SJSA1 (cell line): Measurements from ENCODE around the gene IQCB1. TPM values are rescaled to one million over a fixed set of nuclear protein-coding genes. Genes with fewer than 3 reads are reported as not detected.
"Not testable (repeated sequence)": the region's sequence is repeated elsewhere in the genome, so short reads cannot be mapped to it uniquely, and the experiment has no call there.

Source experiments
- DNase-seq, 2 experiments: peaks; one replicate each; pipeline ENCODE4 v3.0.0-alpha.2; 2015 to 2020; ENCODE audit warnings: low spot score in 2 of 2, low read depth in 1 of 2
- H3K27ac ChIP-seq: fragments of 250-450 bp; sonication (Bioruptor Pico); 2 replicates; pipeline ENCODE4 v1.5.1; 2020; ENCODE audit warnings: mild to moderate bottlenecking, moderate library complexity
- H3K27me3 ChIP-seq: fragments of 250-450 bp; sonication (Bioruptor Pico); replicated peaks from 2 replicates; pipeline ENCODE4 v1.5.1; 2020; ENCODE audit warnings: mild to moderate bottlenecking, moderate library complexity
- H3K36me3 ChIP-seq: fragments of 250-450 bp; sonication (Bioruptor Pico); 2 replicates; pipeline ENCODE4 v1.5.1; 2020; ENCODE audit warnings: mild to moderate bottlenecking
- H3K4me1 ChIP-seq: fragments of 250-450 bp; sonication (Bioruptor Pico); replicated peaks from 2 replicates; pipeline ENCODE4 v1.6.1; 2021; ENCODE audit warnings: mild to moderate bottlenecking
- H3K4me3 ChIP-seq: fragments of 250-450 bp; sonication (Bioruptor Pico); 2 replicates; pipeline ENCODE4 v1.5.1; 2020; ENCODE audit warnings: mild to moderate bottlenecking
- H3K9me3 ChIP-seq: fragments of 250-450 bp; sonication (Bioruptor Pico); replicated peaks from 2 replicates; pipeline ENCODE4 v1.5.1; 2020; ENCODE audit warnings: mild to moderate bottlenecking
- total RNA-seq: library from RNA; depleted of rRNA; stranded (reverse); fragments of >200 nt; shearing (Covaris generic); gene quantifications from 2 replicates; pipeline ENCODE4 v1.2.3, GENCODE V29; 2014

IQCB1 gene
- total RNA-seq, 1 experiment from 2014 or later, result 25.3 TPM

DNA sequence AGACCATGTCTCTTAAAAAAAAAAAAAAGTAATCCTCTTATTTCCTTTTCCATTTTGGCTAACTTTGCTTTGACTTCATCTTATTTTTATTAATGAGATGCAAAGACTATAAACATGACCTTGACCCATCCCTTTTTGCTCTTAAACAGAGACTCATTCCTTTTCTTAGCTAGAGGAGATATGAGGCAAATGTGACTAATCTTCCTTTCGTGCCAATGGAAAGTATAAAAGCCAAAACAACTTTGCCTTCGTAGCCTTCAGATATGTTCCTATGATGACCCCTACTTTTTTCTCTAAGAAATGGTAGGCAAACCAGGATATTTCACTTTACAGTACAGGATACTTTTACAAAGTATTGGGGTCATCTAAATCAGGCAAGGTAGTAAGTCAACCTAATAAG is 48.4 kb downstream of the IQCB1 start:
- Histone ChIP-seq H3K36me3 (peaks cover 33% of the 10 kb centered on the region), H3K9me3 (no peaks in the 10 kb centered on the region), H3K27ac (no peak overlapping the region), H3K4me1 (no peaks in the 10 kb centered on the region), H3K27me3 (no peaks in the 10 kb centered on the region), H3K4me3 (no peak overlapping the region)
- DNase-seq, result no peak

DNA sequence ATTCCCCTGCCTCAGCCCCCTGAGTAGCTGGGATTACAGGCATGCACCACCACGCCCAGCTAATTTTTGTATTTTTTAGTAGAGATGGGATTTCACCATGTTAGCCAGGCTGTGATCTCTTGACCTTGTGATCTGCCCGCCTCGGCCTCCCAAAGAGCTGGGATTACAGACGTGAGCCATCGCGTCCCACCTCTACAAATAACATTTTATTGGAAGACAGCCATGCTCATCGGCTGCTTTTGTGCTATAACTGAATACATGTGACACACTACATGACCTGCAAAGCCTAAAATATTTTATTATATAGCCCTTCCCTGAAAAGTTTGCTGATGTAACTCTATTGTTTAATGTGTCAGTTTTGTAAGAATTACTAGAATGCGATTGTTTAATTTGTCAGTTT is 52.1 kb downstream of the IQCB1 start:
- not testable (repeated sequence) for DNase-seq, H3K4me1 ChIP-seq, H3K27me3 ChIP-seq, H3K4me3 ChIP-seq, H3K9me3 ChIP-seq, H3K27ac ChIP-seq
- peaks cover 31% of the 10 kb centered on the region for H3K36me3 ChIP-seq

- Histone ChIP-seq H3K36me3 (peaks cover 31% of the 10 kb centered on the region), H3K27ac (no peak overlapping the region), H3K4me1 (no peaks in the 10 kb centered on the region), H3K9me3 (no peaks in the 10 kb centered on the region), H3K4me3 (no peak overlapping the region), H3K27me3 (no peaks in the 10 kb centered on the region)
- DNase-seq, result no peak
Measured at GRCh38 chr3:121781611-121782010, 53.2 kb downstream of the IQCB1 start.

- not testable (repeated sequence) for H3K9me3 ChIP-seq, DNase-seq, H3K27ac ChIP-seq, H3K4me3 ChIP-seq, H3K4me1 ChIP-seq, H3K27me3 ChIP-seq
- peaks cover 31% of the 10 kb centered on the region for H3K36me3 ChIP-seq
Measured at GRCh38 chr3:121775095-121775494, 59.8 kb downstream of the IQCB1 start.

DNA sequence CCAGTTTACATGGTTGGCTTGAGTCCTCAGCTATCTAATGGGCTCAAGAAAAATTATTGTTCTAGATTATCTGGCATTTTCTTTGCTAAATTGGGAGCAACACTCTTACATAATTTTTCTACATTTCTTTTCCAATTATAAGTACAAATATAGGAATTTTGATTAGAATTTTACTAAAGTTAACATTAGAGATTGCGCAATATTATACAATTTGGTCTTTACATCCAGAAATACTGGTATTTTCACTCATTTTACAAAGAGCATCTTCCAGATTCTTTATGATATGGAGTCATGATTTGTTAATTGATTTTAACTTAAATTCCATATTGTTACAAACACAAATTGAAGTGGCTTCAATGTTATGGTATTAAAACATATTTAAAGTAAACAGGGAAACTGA is 65.6 kb downstream of the IQCB1 start:
- no peaks in the 10 kb centered on the region for H3K9me3 ChIP-seq
- H3K27me3 ChIP-seq, result no peaks in the 10 kb centered on the region
- H3K4me1 ChIP-seq, result no peaks in the 10 kb centered on the region
- H3K4me3 ChIP-seq, result no peak overlapping the region
- peaks cover 15% of the 10 kb centered on the region for H3K36me3 ChIP-seq
- no peak overlapping the region for H3K27ac ChIP-seq
- no peak for DNase-seq

- DNase-seq, result no peak
- Histone ChIP-seq H3K27me3 (no peaks in the 10 kb centered on the region), H3K27ac (no peak overlapping the region), H3K4me3 (no peak overlapping the region), H3K36me3 (peaks cover 13% of the 10 kb centered on the region), H3K4me1 (no peaks in the 10 kb centered on the region), H3K9me3 (no peaks in the 10 kb centered on the region)
Measured at GRCh38 chr3:121768452-121768851, 66.4 kb downstream of the IQCB1 start.

DNA sequence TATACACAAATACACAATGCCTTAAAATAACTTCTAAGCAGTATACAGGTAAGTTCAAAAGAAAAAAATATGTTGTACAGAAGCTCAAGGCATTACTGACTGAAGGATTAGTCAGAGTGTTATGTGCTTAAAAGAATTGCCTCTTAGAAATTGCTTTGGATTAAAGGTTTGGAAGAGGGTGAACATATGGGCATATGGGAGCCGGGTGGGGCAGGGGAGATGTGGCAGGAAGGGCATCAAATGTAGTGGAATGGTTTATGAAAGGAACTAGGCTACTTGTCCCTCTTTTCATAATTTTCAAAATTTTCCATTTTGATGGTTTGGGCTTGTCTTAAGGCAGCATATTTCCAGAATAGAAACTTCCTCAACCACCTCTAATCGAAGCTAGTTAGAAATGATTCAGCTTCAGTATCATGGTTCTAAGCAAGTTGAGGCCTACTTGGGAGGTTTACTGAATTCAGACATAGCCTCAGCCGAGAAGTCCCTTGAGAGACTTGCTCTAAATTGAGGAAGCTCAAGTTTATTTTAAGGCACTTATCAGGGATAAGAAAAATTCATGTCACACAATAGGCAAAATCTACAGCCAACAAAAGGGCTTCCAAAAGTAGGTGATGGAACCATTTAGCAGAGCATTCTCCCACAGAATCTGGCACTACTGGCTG is 75.2 kb downstream of the IQCB1 start:
- Histone ChIP-seq H3K4me1 (no peaks in the 10 kb centered on the region), H3K27me3 (no peaks in the 10 kb centered on the region), H3K4me3 (no peak overlapping the region), H3K9me3 (no peaks in the 10 kb centered on the region), H3K36me3 (no peaks in the 10 kb centered on the region), H3K27ac (no peak overlapping the region)
- DNase-seq, result no peak

GRCh38 chr3:121758727-121759450 is 76.0 kb downstream of the IQCB1 start:
- Histone ChIP-seq H3K4me1 (no peaks in the 10 kb centered on the region), H3K27me3 (peaks cover under 1% of the 10 kb centered on the region; the same call in 1 of the 2 replicates), H3K36me3 (no peaks in the 10 kb centered on the region), H3K4me3 (no peak overlapping the region), H3K9me3 (no peaks in the 10 kb centered on the region), H3K27ac (no peak overlapping the region)
- DNase-seq, result no peak

- H3K4me3 ChIP-seq, result no peak overlapping the region
- H3K27ac ChIP-seq, result no peak overlapping the region
- H3K9me3 ChIP-seq, result no peaks in the 10 kb centered on the region
- DNase-seq, result no peak
- H3K4me1 ChIP-seq, result no peaks in the 10 kb centered on the region
- no peaks in the 10 kb centered on the region for H3K36me3 ChIP-seq
- peaks cover 4% of the 10 kb centered on the region; the same call in 1 of the 2 replicates for H3K27me3 ChIP-seq
Measured at GRCh38 chr3:121757812-121758545, 76.9 kb downstream of the IQCB1 start.

- no peak overlapping the region for H3K4me3 ChIP-seq
- DNase-seq, result no peak
- no peaks in the 10 kb centered on the region for H3K4me1 ChIP-seq
- H3K27me3 ChIP-seq, result peaks cover 4% of the 10 kb centered on the region; the same call in 1 of the 2 replicates
- H3K36me3 ChIP-seq, result no peaks in the 10 kb centered on the region
- H3K27ac ChIP-seq, result no peak overlapping the region
- H3K9me3 ChIP-seq, result no peaks in the 10 kb centered on the region
Measured at GRCh38 chr3:121757087-121757811, 77.6 kb downstream of the IQCB1 start.

- Histone ChIP-seq H3K4me3 (no peak overlapping the region), H3K4me1 (peaks cover 11% of the 10 kb centered on the region), H3K36me3 (peaks cover 4% of the 10 kb centered on the region; the same call in 1 of the 2 replicates), H3K9me3 (no peaks in the 10 kb centered on the region), H3K27me3 (peaks cover 4% of the 10 kb centered on the region; the same call in 1 of the 2 replicates), H3K27ac (no peak overlapping the region)
- no peak for DNase-seq
Measured at GRCh38 chr3:121752772-121753171, 82.1 kb downstream of the IQCB1 start.

DNA sequence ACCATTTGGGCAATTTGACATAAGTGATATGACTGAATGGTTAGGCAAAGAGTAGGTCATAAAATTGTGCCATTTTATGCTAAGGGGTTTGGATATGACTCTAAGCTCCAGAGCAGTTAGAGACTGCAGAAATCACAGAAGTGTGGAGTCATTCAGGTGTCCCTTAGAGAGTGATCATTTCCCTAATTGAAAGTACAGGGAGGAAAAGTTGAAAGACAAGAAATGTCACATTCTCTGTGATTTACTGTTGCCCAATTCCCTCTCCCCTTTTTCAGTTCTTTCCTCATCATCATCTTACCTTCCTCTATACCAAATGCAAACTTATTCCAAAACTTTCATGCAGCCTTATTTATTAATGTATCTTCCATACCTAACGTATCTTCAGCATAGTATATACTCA is 82.6 kb downstream of the IQCB1 start:
- H3K27me3 ChIP-seq, result peaks cover 4% of the 10 kb centered on the region; the same call in 1 of the 2 replicates
- H3K36me3 ChIP-seq, result peaks cover 4% of the 10 kb centered on the region; the same call in 1 of the 2 replicates
- H3K27ac ChIP-seq, result no peak overlapping the region
- no peak for DNase-seq
- no peaks in the 10 kb centered on the region for H3K9me3 ChIP-seq
- H3K4me1 ChIP-seq, result peaks cover 11% of the 10 kb centered on the region
- no peak overlapping the region for H3K4me3 ChIP-seq

DNA sequence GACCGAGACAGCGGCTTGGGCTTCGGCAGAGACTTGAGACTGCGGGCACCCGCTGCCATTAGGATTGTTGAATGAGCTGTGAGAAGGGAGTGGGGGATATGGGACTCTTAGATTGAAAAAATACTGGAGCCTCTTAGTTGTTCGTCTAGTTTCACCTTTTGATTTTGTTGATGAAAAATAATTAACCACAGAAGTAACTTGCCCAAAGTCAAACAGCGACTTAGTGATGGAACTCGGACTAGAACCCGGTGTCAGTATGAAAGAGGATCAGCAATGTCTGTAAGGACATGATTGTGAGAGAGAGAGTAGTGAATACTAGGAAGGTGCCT is 84.8 kb downstream of the IQCB1 start:
- Histone ChIP-seq H3K27me3 (peaks cover 4% of the 10 kb centered on the region; the same call in 1 of the 2 replicates), H3K4me3 (peak overlapping the region; percentile 71), H3K27ac (peak overlapping the region; percentile 39), H3K4me1 (peaks cover 11% of the 10 kb centered on the region), H3K9me3 (no peaks in the 10 kb centered on the region), H3K36me3 (peaks cover 4% of the 10 kb centered on the region; the same call in 1 of the 2 replicates)
- no peak for DNase-seq
